ENCODE measurements around the gene P2RY6. TPM values are rescaled to one million over a fixed set of nuclear protein-coding genes. Genes with fewer than 3 reads are reported as not detected.
A peak's percentile ranks its signal among the peaks of the same experiment; 100 is the strongest.
"Not testable (repeated sequence)": the region's sequence is repeated elsewhere in the genome, so short reads cannot be mapped to it uniquely, and the experiment has no call there.

P2RY6 gene, protein sequence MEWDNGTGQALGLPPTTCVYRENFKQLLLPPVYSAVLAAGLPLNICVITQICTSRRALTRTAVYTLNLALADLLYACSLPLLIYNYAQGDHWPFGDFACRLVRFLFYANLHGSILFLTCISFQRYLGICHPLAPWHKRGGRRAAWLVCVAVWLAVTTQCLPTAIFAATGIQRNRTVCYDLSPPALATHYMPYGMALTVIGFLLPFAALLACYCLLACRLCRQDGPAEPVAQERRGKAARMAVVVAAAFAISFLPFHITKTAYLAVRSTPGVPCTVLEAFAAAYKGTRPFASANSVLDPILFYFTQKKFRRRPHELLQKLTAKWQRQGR
- 1.0 TPM for total RNA-seq

GRCh38 chr11:73271936-73272679, at the start of gene P2RY6:
P2RY6 (plus strand) TSS chr11:73272338; CDS start chr11:73296519, 24,181 bp downstream.
- peak; percentile 68 for ATAC-seq

GRCh38 chr11:73223998-73224730, 48.0 kb upstream of the P2RY6 start:
- ATAC-seq: no peak

DNA sequence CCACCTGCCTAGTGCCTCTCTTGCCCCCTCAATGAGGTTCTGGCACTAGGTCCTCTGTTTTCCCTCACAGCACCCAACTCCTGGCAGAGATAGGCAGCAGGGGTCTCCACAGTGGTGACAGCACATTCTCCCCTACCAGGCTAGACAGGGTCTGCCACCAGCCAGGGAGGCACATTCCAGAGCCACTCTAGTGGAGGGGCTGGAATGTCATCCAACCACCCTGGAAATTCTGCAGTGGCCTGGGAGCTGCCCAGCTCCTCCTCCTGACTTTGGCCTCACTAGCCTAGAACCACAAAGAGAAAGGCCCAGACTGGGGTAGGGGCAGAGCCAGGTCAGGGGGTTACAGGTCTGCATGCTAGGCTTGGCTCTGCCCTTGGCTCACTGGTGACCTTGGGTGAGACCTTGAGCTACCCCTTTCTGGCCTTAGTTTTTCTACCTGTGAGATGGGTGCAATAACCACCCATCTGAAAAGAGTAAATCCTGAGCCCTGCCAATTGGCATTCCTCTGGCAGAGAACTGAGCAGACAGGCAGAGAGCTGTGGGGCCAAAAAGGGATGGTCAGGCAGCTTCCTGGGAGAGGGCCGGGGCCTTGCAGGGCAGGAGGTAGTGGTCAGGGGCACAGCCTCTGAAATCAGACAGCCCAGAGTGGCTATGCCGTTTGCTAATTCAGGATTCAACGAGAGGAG, 47.0 kb upstream of the P2RY6 start:
- ATAC-seq: no peak

DNA sequence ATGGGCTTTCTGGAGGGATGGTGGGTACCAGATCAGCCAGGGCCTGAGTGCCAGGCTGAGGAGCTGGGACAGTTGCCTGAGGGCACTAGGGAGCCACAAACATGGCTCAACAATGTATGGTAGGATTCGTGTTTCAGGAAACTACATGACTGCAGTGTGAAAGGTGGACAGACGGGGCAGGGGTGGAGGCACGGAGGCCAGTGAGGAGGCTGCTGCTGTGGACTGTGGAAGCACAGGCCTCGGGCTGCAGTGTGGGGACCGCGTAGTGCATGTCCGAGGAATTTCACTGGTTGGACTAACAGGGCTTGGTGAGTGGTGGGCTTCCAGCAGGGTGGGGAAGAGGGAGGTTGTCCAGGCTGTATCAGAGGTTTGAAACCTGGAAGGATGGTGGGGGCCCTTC, 46.3 kb upstream of the P2RY6 start:
- no peak for ATAC-seq

GRCh38 chr11:73226297-73227006, 45.7 kb upstream of the P2RY6 start:
- no peak for ATAC-seq

DNA sequence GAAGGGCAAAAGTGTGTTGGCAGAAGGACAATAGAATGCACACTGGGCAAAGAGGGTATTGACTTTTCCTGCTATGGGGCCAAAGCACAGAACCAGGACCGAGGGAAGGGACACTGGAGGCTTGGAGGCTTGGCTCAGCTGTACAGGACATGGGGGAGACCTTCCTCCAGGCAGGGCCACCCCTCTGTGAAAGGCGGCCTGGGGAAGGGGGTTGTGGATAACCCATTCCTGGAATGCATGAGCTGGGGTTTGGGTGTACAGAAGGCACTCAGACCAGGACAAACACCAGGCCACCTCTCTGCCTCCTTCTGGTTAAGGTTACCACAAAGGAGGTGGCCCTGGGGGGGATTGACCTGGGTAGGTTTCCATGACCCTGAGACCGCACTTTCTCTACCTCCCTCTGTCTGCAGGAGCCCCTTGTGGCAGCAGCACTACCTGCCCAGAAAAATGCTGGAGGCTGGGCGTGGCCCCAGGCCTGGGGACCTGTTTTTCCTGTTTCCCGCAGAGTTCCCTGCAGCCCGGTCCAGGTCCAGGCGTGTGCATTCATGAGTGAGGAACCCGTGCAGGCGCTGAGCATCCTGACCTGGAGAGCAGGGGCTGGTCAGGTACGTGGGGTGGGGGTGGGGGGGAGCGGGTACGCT, 44.4 kb upstream of the P2RY6 start:
- peak; percentile 91 for ATAC-seq

GRCh38 chr11:73228268-73229134, 43.6 kb upstream of the P2RY6 start:
- ATAC-seq: no peak

DNA sequence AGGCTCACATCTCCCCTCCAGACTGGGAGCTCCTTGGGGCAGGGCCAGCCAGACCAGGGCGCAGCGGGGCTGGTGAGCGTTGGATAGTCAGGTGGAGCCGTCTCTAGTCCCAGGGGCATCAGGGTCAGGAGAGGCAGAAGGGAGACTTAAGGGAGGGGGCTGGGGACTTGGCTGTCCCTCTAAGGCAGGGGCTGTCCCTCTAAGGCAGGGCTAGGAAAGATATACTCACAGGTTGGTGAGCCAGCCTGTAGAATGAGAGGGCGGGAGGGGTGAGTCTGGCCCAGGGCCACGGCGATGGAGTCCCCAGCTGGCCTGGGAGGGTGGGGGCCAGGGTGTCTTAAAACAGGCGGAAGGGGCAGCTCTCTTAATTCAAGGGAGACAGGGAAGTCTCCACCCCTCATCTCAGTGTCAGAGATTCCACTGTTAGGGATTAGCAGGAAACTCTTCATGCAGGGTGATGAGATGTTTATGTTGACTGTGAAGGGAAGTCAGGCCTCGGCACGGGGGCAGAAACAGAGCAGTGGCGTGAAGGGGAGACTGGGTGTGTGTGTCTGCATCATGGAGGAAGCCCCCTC, 42.7 kb upstream of the P2RY6 start:
- no peak for ATAC-seq

GRCh38 chr11:73229896-73230875, 42.0 kb upstream of the P2RY6 start:
- ATAC-seq: no peak

- no peak for ATAC-seq
Measured at GRCh38 chr11:73230931-73231330, 41.2 kb upstream of the P2RY6 start.

- not testable (repeated sequence) for ATAC-seq
Measured at GRCh38 chr11:73232487-73232886, 39.7 kb upstream of the P2RY6 start.

GRCh38 chr11:73233211-73233610, 38.9 kb upstream of the P2RY6 start:
- ATAC-seq: no peak

GRCh38 chr11:73233692-73234470, 38.3 kb upstream of the P2RY6 start:
- ATAC-seq: no peak

- ATAC-seq: no peak
Measured at GRCh38 chr11:73234471-73235181, 37.5 kb upstream of the P2RY6 start.

- no peak for ATAC-seq
Measured at GRCh38 chr11:73235236-73235786, 36.8 kb upstream of the P2RY6 start.

DNA sequence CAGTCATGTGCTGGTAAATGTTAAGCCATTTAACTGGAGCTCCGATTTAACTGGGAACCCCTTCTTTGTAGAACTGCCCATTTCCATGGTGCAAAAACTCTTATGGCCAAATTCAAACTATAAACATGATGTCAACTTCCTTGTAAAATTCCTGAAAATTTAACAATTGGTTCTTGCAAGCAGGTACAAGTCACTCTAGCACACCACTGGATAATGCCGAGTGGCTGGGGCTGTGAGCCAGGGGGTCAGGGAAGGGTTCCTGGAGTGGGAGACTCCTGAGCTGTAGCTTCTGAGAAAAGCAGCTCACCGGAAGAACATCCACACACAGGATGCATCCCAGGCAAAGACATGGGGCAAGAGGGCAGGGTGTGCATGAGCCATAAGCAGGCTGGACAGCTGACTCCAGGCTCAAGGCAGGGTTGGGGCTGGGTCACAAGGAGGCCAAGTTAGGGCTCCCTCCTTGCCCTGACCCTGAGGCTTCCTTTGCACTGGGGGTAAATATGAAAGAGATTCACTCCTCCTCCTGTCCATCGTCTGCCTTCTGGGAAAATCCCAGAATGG, 35.9 kb upstream of the P2RY6 start:
- ATAC-seq: peak; percentile 1

GRCh38 chr11:73236854-73237253, 35.3 kb upstream of the P2RY6 start:
- ATAC-seq: peak; percentile 43

Measured in esophagus mucosa (tissue), 1 donor.